Stomach (tissue), 4 donors: ENCODE measurements around the gene TCP11.

ENCODE experiments used
- CTCF ChIP-seq, 7 experiments: fragments of 450-650 bp in 4 of 7; fragments of 200-600 bp in 3 of 7; sonication (generic) in 3 of 7; IDR thresholded peaks; one replicate each; pipeline ENCODE4 v1.5.1; 2016 to 2019; ENCODE audit warnings: antibody characterized with exemption in 7 of 7, control low read depth in 2 of 7, mild to moderate bottlenecking in 1 of 7
- POLR2A ChIP-seq, 4 donors: fragments of 450-650 bp; IDR thresholded peaks; one replicate each; pipeline ENCODE4 v1.6.1; 2016; ENCODE audit warnings: antibody characterized with exemption in 4 of 4, control low read depth in 2 of 4, mild to moderate bottlenecking in 1 of 4, moderate library complexity in 1 of 4
- POLR2AphosphoS5 ChIP-seq, 3 donors: sonication (generic); formaldehyde crosslinking; IDR thresholded peaks; one replicate each; pipeline ENCODE4 v1.6.1; 2016; ENCODE audit warnings: antibody characterized with exemption in 3 of 3

GRCh38 chr6:35078226-35078850 is 62.8 kb downstream of the TCP11 start:
- TF ChIP-seq POLR2AphosphoS5 (IDR thresholded peaks at IDR 0.05) (no peak), POLR2A (IDR thresholded peaks at IDR 0.05) (no peak), CTCF (IDR thresholded peaks at IDR 0.05) (no peak)
